ENCODE results near the gene DUSP3. TPM values are rescaled to one million over a fixed set of nuclear protein-coding genes. Genes with fewer than 3 reads are reported as not detected.
A peak's percentile ranks its signal among the peaks of the same experiment; 100 is the strongest.

Gene DUSP3
- 48.4 and 52.6 TPM in 2 replicates for total RNA-seq (2012; rRNA removed)

DNA sequence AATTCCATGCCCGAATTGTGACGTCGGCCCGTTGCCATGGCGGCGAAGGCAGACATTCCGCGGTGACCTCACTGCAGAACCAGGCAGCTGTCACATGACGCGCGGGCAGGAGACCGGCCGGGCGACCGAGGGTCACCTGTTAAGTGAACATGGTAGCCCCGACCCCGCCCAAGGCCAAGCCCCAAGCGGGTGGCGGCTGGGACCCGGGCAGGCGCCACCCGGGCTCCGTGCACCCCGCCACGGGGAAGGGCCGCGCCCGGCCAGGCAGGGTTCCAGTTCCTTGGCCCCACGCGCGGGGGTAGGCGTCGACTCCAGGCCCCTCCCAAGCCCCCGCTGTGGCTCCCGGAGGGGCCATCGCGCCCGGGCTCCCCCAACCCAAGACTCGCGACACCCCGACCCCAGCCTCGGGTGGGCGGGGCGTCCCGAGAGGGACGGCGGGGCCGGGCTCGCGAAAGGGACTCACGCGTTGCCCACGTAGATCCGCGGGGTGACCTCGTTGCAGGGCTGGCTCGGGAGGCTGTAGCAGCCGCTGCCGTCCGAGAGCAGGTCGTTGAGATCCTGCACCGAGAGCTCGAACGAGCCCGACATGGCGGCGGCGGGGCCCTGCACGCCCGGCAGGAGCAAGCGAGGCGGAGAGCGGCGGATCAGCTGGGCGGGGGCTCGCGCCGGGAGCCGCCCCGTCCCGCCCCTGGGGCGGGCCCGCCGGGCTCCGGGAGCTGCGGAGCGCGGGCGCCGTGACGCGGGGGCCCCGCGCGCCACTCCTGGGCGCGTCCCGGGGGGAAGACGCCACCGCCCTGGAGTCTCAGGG is at the start of gene DUSP3:
TSS of gene DUSP3 (minus strand) at position 641 of the 808 bp plus-strand sequence. CDS start at position 588, 53 bp downstream.
- H3K9ac ChIP-seq (ENCODE audit: low read depth, low read length) = peak within 1 kb of the TSS; percentile 99
- H3K27me3 ChIP-seq (ENCODE audit: control insufficient read depth, insufficient read depth, low read length) = no peaks in the 10 kb centered on the region
- H3K9me3 ChIP-seq (replicated peaks; ENCODE audit: low read length) = no peaks in the 10 kb centered on the region
- peaks cover 26% of the 10 kb centered on the region for H3K36me3 ChIP-seq (ENCODE audit: insufficient read depth, low read length)
- peak within 1 kb of the TSS; percentile 97 for H3K4me2 ChIP-seq (ENCODE audit: low read length)
- H3K4me1 ChIP-seq (ENCODE audit: control insufficient read depth, insufficient read depth, low read length) = peaks cover 26% of the 10 kb centered on the region
- peak within 1 kb of the TSS; percentile 96 for H3K4me3 ChIP-seq (ENCODE audit: low read length)

DNA sequence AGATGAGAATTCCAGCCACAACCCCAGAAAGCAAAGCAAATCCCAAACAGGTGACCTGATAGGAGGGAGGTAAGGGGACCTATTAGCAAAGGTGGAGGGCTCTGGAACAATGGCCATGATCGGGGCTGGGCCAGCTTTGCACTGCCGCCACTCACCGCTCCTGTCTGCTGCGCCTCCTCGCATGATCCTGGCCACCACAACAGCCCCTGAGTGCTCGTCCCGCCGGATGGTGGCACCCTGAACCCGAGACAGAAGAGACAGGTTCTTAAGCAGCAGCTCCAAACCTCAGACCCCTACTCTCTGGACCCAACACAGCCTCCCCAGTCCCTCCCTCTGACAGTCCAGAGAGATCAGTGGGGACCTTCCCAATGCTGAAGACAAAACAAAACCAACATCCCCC is 48.8 kb upstream of the DUSP3 start:
- Histone ChIP-seq H3K9ac (ENCODE audit: low read depth, low read length) (no peak overlapping the region), H3K36me3 (ENCODE audit: insufficient read depth, low read length) (peaks cover 42% of the 10 kb centered on the region), H3K4me2 (ENCODE audit: low read length) (no peak overlapping the region), H3K4me1 (ENCODE audit: control insufficient read depth, insufficient read depth, low read length) (peaks cover 8% of the 10 kb centered on the region), H3K9me3 (replicated peaks; ENCODE audit: low read length) (no peaks in the 10 kb centered on the region), H3K27me3 (ENCODE audit: control insufficient read depth, insufficient read depth, low read length) (no peaks in the 10 kb centered on the region), H3K4me3 (ENCODE audit: low read length) (no peak overlapping the region)

- peaks cover 46% of the 10 kb centered on the region for H3K36me3 ChIP-seq (ENCODE audit: insufficient read depth, low read length)
- no peak overlapping the region for H3K4me3 ChIP-seq (ENCODE audit: low read length)
- H3K9me3 ChIP-seq (replicated peaks; ENCODE audit: low read length) = no peaks in the 10 kb centered on the region
- no peaks in the 10 kb centered on the region for H3K27me3 ChIP-seq (ENCODE audit: control insufficient read depth, insufficient read depth, low read length)
- H3K4me2 ChIP-seq (ENCODE audit: low read length) = no peak overlapping the region
- H3K4me1 ChIP-seq (ENCODE audit: control insufficient read depth, insufficient read depth, low read length) = no peaks in the 10 kb centered on the region
- no peak overlapping the region for H3K9ac ChIP-seq (ENCODE audit: low read depth, low read length)
Measured at GRCh38 chr17:43826206-43826605, 47.4 kb upstream of the DUSP3 start.

DNA sequence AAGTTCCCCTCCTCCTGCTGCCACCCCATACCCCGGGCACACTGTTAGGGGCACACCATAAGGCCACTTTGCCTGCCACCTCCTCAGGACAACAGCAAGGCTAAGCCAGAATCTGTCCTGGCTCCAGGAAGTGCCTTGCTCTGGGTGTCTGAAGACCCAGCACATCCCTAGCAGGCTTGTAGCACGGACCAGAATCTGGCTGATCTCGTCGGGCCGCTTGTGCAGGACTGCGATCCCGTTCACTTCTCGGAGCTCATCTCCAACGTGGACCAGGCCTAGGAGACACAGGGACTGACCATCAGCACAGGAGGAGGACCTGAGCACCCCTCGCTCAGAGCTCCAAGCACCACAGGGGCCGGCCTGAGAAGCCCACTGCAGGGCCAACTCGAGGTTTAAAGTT is 46.8 kb upstream of the DUSP3 start:
- H3K4me3 ChIP-seq (ENCODE audit: low read length) = no peak overlapping the region
- H3K27me3 ChIP-seq (ENCODE audit: control insufficient read depth, insufficient read depth, low read length) = no peaks in the 10 kb centered on the region
- H3K4me1 ChIP-seq (ENCODE audit: control insufficient read depth, insufficient read depth, low read length) = no peaks in the 10 kb centered on the region
- H3K9me3 ChIP-seq (replicated peaks; ENCODE audit: low read length) = no peaks in the 10 kb centered on the region
- no peak overlapping the region for H3K4me2 ChIP-seq (ENCODE audit: low read length)
- H3K9ac ChIP-seq (ENCODE audit: low read depth, low read length) = no peak overlapping the region
- H3K36me3 ChIP-seq (ENCODE audit: insufficient read depth, low read length) = peaks cover 39% of the 10 kb centered on the region

- no peak overlapping the region for H3K9ac ChIP-seq (ENCODE audit: low read depth, low read length)
- H3K36me3 ChIP-seq (ENCODE audit: insufficient read depth, low read length) = peaks cover 35% of the 10 kb centered on the region
- H3K4me2 ChIP-seq (ENCODE audit: low read length) = no peak overlapping the region
- no peak overlapping the region for H3K4me3 ChIP-seq (ENCODE audit: low read length)
- H3K4me1 ChIP-seq (ENCODE audit: control insufficient read depth, insufficient read depth, low read length) = no peaks in the 10 kb centered on the region
- no peaks in the 10 kb centered on the region for H3K27me3 ChIP-seq (ENCODE audit: control insufficient read depth, insufficient read depth, low read length)
- no peaks in the 10 kb centered on the region for H3K9me3 ChIP-seq (replicated peaks; ENCODE audit: low read length)
Measured at GRCh38 chr17:43823350-43824084, 44.7 kb upstream of the DUSP3 start.

DNA sequence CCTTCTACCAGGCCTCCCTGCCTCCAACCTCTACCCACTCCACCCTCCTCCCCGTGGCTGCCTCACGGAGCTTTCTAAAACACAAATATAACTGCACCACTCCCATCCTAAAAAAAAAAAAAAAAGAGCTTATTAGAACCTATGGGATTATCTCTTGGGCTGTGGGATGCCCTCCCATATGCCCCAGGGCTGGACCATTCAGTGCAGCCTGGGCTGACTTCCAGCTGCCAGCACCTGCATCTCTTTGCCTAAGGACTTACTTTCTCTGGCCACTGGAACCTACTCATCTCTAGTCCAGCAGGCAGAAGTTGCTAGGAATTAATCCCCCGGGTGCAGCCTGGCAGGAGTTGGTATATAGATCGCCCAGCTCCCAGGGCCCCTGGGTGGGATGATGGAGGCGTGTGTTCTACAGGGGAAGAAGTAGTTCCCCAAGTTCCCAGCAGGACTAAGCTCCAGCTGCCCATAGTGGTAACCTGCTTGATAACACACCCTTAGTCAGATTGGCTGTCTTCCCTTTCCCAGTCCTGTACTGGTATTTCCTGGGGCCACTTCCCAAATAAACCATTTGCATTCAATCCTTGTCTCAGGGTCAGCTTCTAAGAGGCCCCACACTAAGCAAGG is 43.9 kb upstream of the DUSP3 start:
- peaks cover 27% of the 10 kb centered on the region for H3K36me3 ChIP-seq (ENCODE audit: insufficient read depth, low read length)
- no peaks in the 10 kb centered on the region for H3K4me1 ChIP-seq (ENCODE audit: control insufficient read depth, insufficient read depth, low read length)
- H3K9ac ChIP-seq (ENCODE audit: low read depth, low read length) = no peak overlapping the region
- no peak overlapping the region for H3K4me2 ChIP-seq (ENCODE audit: low read length)
- no peaks in the 10 kb centered on the region for H3K27me3 ChIP-seq (ENCODE audit: control insufficient read depth, insufficient read depth, low read length)
- H3K9me3 ChIP-seq (replicated peaks; ENCODE audit: low read length) = no peaks in the 10 kb centered on the region
- H3K4me3 ChIP-seq (ENCODE audit: low read length) = no peak overlapping the region

DNA sequence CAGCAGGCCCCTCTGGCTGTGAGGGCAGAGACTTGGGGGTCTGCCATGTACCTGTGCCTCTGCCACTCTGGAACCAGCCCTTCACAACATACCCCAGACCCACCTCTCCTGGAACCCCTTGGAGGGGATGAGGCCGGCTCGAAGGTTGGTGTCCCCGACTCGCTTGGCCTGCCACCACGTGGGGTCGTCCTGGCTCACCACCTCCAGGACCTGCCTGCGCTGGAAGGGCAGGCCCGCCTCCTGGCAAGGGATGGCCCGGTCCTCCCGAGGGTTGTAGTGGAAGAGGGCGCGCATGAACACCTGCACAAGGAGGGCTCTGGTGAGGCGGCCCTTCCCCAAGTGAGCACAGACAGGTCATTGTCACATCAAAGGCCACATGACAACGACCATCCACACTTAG is 42.0 kb upstream of the DUSP3 start:
- no peak overlapping the region for H3K4me2 ChIP-seq (ENCODE audit: low read length)
- H3K9ac ChIP-seq (ENCODE audit: low read depth, low read length) = no peak overlapping the region
- peaks cover 37% of the 10 kb centered on the region for H3K36me3 ChIP-seq (ENCODE audit: insufficient read depth, low read length)
- H3K4me1 ChIP-seq (ENCODE audit: control insufficient read depth, insufficient read depth, low read length) = no peaks in the 10 kb centered on the region
- no peaks in the 10 kb centered on the region for H3K9me3 ChIP-seq (replicated peaks; ENCODE audit: low read length)
- no peaks in the 10 kb centered on the region for H3K27me3 ChIP-seq (ENCODE audit: control insufficient read depth, insufficient read depth, low read length)
- no peak overlapping the region for H3K4me3 ChIP-seq (ENCODE audit: low read length)

DNA sequence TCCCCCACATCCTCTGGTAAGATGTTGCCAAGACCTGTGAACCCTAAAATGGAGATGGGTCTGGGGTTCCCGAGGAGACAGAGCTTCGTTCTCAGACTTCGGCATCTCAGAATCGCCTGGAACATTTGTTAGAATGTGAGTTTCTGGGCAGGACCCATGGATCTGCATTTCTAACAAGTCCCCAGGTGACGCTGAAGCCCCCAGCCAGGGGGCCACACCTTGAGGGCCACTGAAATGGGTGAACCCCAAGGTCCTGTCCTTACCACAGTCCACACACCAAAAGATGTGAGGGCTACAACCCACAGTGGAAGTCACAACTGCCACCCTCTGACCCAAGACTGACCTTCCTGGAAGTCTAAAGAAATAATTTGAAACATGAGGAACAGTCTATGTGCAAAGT is 40.2 kb upstream of the DUSP3 start:
- peaks cover 39% of the 10 kb centered on the region for H3K36me3 ChIP-seq (ENCODE audit: insufficient read depth, low read length)
- H3K4me1 ChIP-seq (ENCODE audit: control insufficient read depth, insufficient read depth, low read length) = peaks cover 13% of the 10 kb centered on the region
- no peak overlapping the region for H3K4me2 ChIP-seq (ENCODE audit: low read length)
- H3K9me3 ChIP-seq (replicated peaks; ENCODE audit: low read length) = no peaks in the 10 kb centered on the region
- H3K9ac ChIP-seq (ENCODE audit: low read depth, low read length) = no peak overlapping the region
- no peak overlapping the region for H3K4me3 ChIP-seq (ENCODE audit: low read length)
- no peaks in the 10 kb centered on the region for H3K27me3 ChIP-seq (ENCODE audit: control insufficient read depth, insufficient read depth, low read length)

DNA sequence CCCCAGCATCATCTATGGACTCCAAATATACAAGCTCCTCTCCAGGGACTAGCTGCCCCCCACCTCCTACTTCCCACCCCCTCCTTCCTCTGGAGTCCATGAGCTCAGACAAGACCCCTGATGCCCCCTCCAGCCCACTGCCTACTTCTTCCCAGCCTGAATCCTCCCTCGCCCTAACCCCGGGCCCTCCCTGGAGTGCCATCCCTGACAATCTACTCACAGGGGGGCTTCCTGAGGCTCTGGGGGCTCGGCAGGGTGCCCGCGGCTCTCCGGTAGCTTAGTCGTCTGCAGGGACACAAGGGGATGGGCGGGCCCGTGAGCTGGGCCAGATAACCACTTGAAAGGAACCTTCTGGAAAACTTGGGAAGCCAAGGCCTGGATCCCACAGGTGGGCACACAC is 39.0 kb upstream of the DUSP3 start:
- Histone ChIP-seq H3K27me3 (ENCODE audit: control insufficient read depth, insufficient read depth, low read length) (no peaks in the 10 kb centered on the region), H3K36me3 (ENCODE audit: insufficient read depth, low read length) (peaks cover 47% of the 10 kb centered on the region), H3K9me3 (replicated peaks; ENCODE audit: low read length) (no peaks in the 10 kb centered on the region), H3K4me2 (ENCODE audit: low read length) (no peak overlapping the region), H3K9ac (ENCODE audit: low read depth, low read length) (no peak overlapping the region), H3K4me1 (ENCODE audit: control insufficient read depth, insufficient read depth, low read length) (peaks cover 13% of the 10 kb centered on the region), H3K4me3 (ENCODE audit: low read length) (no peak overlapping the region)

GRCh38 chr17:43816336-43817320 is 37.9 kb upstream of the DUSP3 start:
- Histone ChIP-seq H3K9me3 (replicated peaks; ENCODE audit: low read length) (no peaks in the 10 kb centered on the region), H3K36me3 (ENCODE audit: insufficient read depth, low read length) (peaks cover 44% of the 10 kb centered on the region), H3K4me2 (ENCODE audit: low read length) (no peak overlapping the region), H3K9ac (ENCODE audit: low read depth, low read length) (no peak overlapping the region), H3K4me3 (ENCODE audit: low read length) (no peak overlapping the region), H3K27me3 (ENCODE audit: control insufficient read depth, insufficient read depth, low read length) (no peaks in the 10 kb centered on the region), H3K4me1 (ENCODE audit: control insufficient read depth, insufficient read depth, low read length) (peaks cover 13% of the 10 kb centered on the region)

- peaks cover 13% of the 10 kb centered on the region for H3K4me1 ChIP-seq (ENCODE audit: control insufficient read depth, insufficient read depth, low read length)
- H3K4me3 ChIP-seq (ENCODE audit: low read length) = no peak overlapping the region
- H3K4me2 ChIP-seq (ENCODE audit: low read length) = peak overlapping the region; percentile 49
- no peak overlapping the region for H3K9ac ChIP-seq (ENCODE audit: low read depth, low read length)
- peaks cover 47% of the 10 kb centered on the region for H3K36me3 ChIP-seq (ENCODE audit: insufficient read depth, low read length)
- H3K27me3 ChIP-seq (ENCODE audit: control insufficient read depth, insufficient read depth, low read length) = no peaks in the 10 kb centered on the region
- H3K9me3 ChIP-seq (replicated peaks; ENCODE audit: low read length) = no peaks in the 10 kb centered on the region
Measured at GRCh38 chr17:43814714-43815113, 35.9 kb upstream of the DUSP3 start.

Measured in skeletal muscle satellite cell (primary cell).